Activated naive CD4-positive, alpha-beta T cell treated with anti-CD3 and anti-CD28 coated beads, Interleukin-2, amount 50 U/mL, for 72 hours (primary cell): Measurements from ENCODE around the gene NFE2L1. TPM values are rescaled to one million over a fixed set of nuclear protein-coding genes. Genes with fewer than 3 reads are reported as not detected.

Experiments used
- ATAC-seq, 2 donors: fragments of 150-1000 bp; cut with Tn5 transposase; 2 replicates each; pipeline ENCODE4 v1.10.0; 2021; ENCODE audit warnings: mild to moderate bottlenecking in 2 of 2, moderate library complexity in 2 of 2
- DNase-seq, 2 donors: peaks; one replicate each; pipeline ENCODE4 v3.0.0; 2021 to 2022; ENCODE audit warnings: low spot score in 2 of 2
- H3K27ac Mint-ChIP-seq, 2 donors: one replicate each; pipeline ENCODE4 v1.8.0; 2022; ENCODE audit warnings: mild to moderate bottlenecking in 2 of 2, mixed read lengths in 2 of 2
- H3K36me3 Mint-ChIP-seq, 2 donors: one replicate each; pipeline ENCODE4 v1.8.0; 2022; ENCODE audit warnings: mixed read lengths in 2 of 2
- H3K9me3 Mint-ChIP-seq, 2 donors: one replicate each; pipeline ENCODE4 v1.8.0; 2022; ENCODE audit warnings: mixed read lengths in 2 of 2
- total RNA-seq, 2 donors: library from RNA; stranded (reverse); gene quantifications; one replicate each; pipeline ENCODE4 v1.2.3, GENCODE V29; 2022

NFE2L1 gene
- total RNA-seq, 2 donors from 2014 or later: 81.9 to 92.5 TPM

- peaks cover 0 to 10% of the 10 kb centered on the region in 2 donors for H3K9me3 Mint-ChIP-seq
- DNase-seq (no peak), ATAC-seq (no peak)
- peaks cover 13 to 26% of the 10 kb centered on the region in 2 donors for H3K36me3 Mint-ChIP-seq
- H3K27ac Mint-ChIP-seq: peak overlapping the region; percentile 95 to 99
These were observed 58.6 kb downstream of the NFE2L1 start for GRCh38 chr17:48106802-48107136.

- peaks cover 0 to 10% of the 10 kb centered on the region in 2 donors for H3K9me3 Mint-ChIP-seq
- DNase-seq (peak; percentile 93 to 94), ATAC-seq (peak; percentile 94)
- peaks cover 13 to 27% of the 10 kb centered on the region in 2 donors for H3K36me3 Mint-ChIP-seq
- H3K27ac Mint-ChIP-seq: peak within 1 kb of the TSS; percentile 95 to 99
These were observed 59.2 kb downstream of the NFE2L1 start, which contains the start of gene SNX11 for GRCh38 chr17:48107137-48108055. SNX11 (plus strand) TSS chr17:48107766; CDS start chr17:48112044, 4,278 bp downstream.

GRCh38 chr17:48110761-48111160 is 62.6 kb downstream of the NFE2L1 start:
- no peak for ATAC-seq
- Mint-ChIP-seq H3K9me3 (no peaks in the 10 kb centered on the region), H3K27ac (peak overlapping the region; percentile 81 to 92), H3K36me3 (peaks cover 13 to 15% of the 10 kb centered on the region in 2 donors)
- DNase-seq: no peak

Other genes starting within 250 kb of the NFE2L1 start
- gene OSBPL7, start 226.6 kb upstream of the NFE2L1 start, total RNA-seq: 10 to 100 TPM; 23.7 to 29.9 TPM
- 10 to 100 TPM; 68.7 to 84.1 TPM for gene MRPL10, start 216.8 kb upstream of the NFE2L1 start, total RNA-seq
- gene LRRC46, start 216.7 kb upstream of the NFE2L1 start, total RNA-seq: under 1 TPM; 0.46 to 0.60 TPM
- gene SCRN2, start 207.1 kb upstream of the NFE2L1 start, total RNA-seq: 10 to 100 TPM; 30.9 to 34.8 TPM
- gene SP6, start 197.2 kb upstream of the NFE2L1 start, total RNA-seq: under 1 TPM; 0.16 to 0.23 TPM
- 10 to 100 TPM; 16.4 to 28.9 TPM for gene SP2, start 152.1 kb upstream of the NFE2L1 start, total RNA-seq
- 10 to 100 TPM; 38.3 to 40.0 TPM for gene PNPO, start 106.8 kb upstream of the NFE2L1 start, total RNA-seq
- gene PRR15L, start 90.5 kb upstream of the NFE2L1 start, total RNA-seq: not detected
- gene CDK5RAP3, start 77.2 kb upstream of the NFE2L1 start, total RNA-seq: 100 to 1,000 TPM; 185 to 221 TPM
- 1 to 10 TPM; 1.3 to 3.6 TPM for gene COPZ2, start 10.6 kb upstream of the NFE2L1 start, total RNA-seq
- 10 to 100 TPM; 29.1 to 66.5 TPM for gene CBX1, start 53.1 kb downstream of the NFE2L1 start, total RNA-seq
- 10 to 100 TPM; 15.4 to 24.5 TPM for gene SNX11, start 59.4 kb downstream of the NFE2L1 start, total RNA-seq